CMK (cell line): Measurements from ENCODE around the gene HBP1.
"Not testable (repeated sequence)": the region's sequence is repeated elsewhere in the genome, so short reads cannot be mapped to it uniquely, and the experiment has no call there.

Experiments
- DNase-seq: peaks from one replicate; pipeline ENCODE4 v3.0.0-alpha.2; 2010; ENCODE audit warnings: low read depth

HBP1 gene

GRCh38 chr7:107228291-107228690, 59.5 kb downstream of the HBP1 start:
- no peak for DNase-seq

DNA sequence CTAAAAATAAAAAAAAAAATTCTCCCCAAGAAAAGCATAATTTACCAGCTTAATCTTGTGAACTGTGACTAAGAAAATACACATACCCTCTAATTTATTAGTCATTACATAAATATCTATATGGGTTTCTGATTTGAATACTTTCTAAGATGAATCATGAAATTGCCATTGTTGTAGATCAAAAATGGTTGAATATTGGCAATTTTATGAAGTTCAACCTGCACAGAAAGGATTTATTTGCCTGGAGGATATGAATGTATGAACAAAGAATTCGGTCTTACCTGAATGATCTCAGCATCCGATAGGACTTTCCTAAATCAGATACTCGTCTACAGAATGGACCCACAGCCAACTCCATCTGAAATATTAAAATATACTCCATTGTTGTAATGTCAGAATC, 61.5 kb downstream of the HBP1 start:
- DNase-seq: no peak

DNA sequence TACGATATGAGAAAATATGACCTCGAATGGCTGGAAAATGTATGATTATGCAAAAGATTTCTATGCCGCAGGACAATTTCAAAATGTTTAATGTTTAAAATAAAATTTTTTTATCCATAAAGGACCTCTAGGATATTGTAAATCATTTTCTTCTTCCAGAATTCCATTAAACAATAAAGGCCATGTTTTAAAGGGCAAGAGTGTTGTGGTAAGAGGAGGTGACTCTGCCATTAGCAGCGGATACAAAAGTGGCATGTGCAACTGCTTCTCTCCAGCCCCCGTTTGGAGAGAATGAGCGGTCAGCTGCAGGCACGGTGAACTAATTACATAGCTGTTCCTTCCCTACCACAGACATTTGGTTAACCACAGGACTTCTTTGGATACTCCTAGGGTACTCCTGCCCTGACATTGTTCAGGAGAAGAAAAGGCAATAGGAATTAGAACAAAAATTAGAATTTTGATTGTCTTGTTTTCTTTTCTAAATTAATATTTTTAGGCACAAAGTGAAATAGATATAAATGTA, 63.8 kb downstream of the HBP1 start:
- DNase-seq: no peak

DNA sequence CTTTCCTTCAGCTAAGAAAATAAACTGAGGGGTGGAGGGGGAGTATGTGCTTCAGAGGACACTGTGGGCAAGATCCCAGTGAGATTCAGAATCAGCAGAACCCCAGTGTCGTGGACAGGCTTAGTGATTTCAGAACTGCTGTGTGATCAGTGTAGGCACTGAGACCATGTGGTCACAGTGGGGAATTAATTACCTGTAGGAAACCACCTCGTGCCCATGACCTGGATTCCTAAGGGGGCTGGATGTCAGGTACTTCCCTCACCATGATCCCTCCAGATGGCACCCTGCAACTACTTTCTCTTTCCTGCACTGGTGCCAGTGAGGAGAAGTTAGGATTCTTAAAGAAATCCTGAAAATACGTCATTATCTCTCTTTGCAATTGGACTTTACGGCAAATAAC, 64.4 kb downstream of the HBP1 start:
- no peak for DNase-seq

- DNase-seq: no peak
Observed at GRCh38 chr7:107233981-107234380, 65.2 kb downstream of the HBP1 start.

- no peak for DNase-seq
Observed at GRCh38 chr7:107234436-107234835, 65.6 kb downstream of the HBP1 start.

DNA sequence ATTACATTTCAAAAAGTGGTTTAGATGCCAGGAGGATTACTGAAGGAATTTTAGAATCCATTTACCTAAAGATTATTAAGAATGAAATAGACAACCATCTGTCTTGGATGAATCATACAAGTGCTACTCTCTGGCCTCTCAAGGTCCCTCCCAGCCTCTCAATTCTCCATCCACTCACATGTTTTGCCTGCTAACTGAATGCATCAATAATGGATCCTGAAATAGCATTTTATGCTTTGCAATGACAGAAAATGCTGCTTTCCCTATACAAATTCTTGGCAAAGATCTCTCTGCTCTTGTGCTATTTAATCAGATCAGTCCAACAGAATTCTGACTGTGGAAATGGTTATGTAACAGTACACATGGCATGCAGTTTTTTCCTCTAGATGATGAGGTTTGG, 68.1 kb downstream of the HBP1 start:
- no peak for DNase-seq

GRCh38 chr7:107237451-107237850, 68.6 kb downstream of the HBP1 start:
- DNase-seq: no peak

- no peak for DNase-seq
Observed at GRCh38 chr7:107242267-107242666, 73.5 kb downstream of the HBP1 start.

DNA sequence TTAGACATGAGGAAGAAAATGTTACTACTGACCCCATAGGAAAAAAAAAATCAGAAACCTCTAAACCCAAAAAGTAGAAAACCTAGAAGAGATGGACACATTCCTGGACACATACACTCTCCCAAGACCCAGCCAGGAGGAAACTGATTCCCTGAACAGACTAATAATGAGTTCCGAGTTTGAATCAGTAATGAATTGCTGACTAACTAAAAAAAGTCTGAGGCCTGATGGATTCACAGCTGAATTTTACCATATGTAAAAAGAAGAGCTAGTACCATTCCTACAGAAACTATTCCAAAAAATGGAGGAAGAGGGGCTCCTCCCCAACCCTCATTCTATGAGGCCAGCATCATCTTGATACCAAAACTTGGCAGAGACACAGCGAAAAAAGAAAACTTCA, 75.8 kb downstream of the HBP1 start:
- DNase-seq: no peak

GRCh38 chr7:107246836-107247235, 78.0 kb downstream of the HBP1 start:
- DNase-seq: not testable (repeated sequence)

GRCh38 chr7:107248551-107249316, 79.9 kb downstream of the HBP1 start:
- no peak for DNase-seq

- DNase-seq: no peak
Observed at GRCh38 chr7:107251963-107252362, 83.2 kb downstream of the HBP1 start.
